Measurements from ENCODE around the gene MGST3.
"Not testable (repeated sequence)": the region's sequence is repeated elsewhere in the genome, so short reads cannot be mapped to it uniquely, and the experiment has no call there.

The MGST3 gene

GRCh38 chr1:165659581-165659895 lies 28.5 kb downstream of the MGST3 start:
- DNase-seq, result no peak

- DNase-seq, result no peak
Measured at GRCh38 chr1:165661703-165662102, 30.7 kb downstream of the MGST3 start.

- DNase-seq, result no peak
Measured at GRCh38 chr1:165662186-165662585, 31.2 kb downstream of the MGST3 start.

- no peak for DNase-seq
Measured at GRCh38 chr1:165666152-165666825, 35.3 kb downstream of the MGST3 start.

GRCh38 chr1:165668184-165668583 lies 37.1 kb downstream of the MGST3 start:
- DNase-seq, result no peak

- DNase-seq, result no peak
Measured at GRCh38 chr1:165671526-165671925, 40.5 kb downstream of the MGST3 start.

- no peak for DNase-seq
Measured at GRCh38 chr1:165674599-165674998, 43.6 kb downstream of the MGST3 start.

- DNase-seq, result no peak
Measured at GRCh38 chr1:165675794-165676193, 44.8 kb downstream of the MGST3 start.

- DNase-seq, result no peak
Measured at GRCh38 chr1:165678509-165678908, 47.5 kb downstream of the MGST3 start.

- DNase-seq, result no peak
Measured at GRCh38 chr1:165679282-165680036, 48.4 kb downstream of the MGST3 start.

GRCh38 chr1:165680303-165680702 lies 49.3 kb downstream of the MGST3 start:
- no peak for DNase-seq

- DNase-seq, result not testable (repeated sequence)
Measured at GRCh38 chr1:165680773-165681172, 49.7 kb downstream of the MGST3 start.

GRCh38 chr1:165683848-165684485 lies 52.9 kb downstream of the MGST3 start:
- no peak for DNase-seq

GRCh38 chr1:165686121-165686970 lies 55.3 kb downstream of the MGST3 start:
- DNase-seq, result no peak

GRCh38 chr1:165686971-165687433 lies 56.0 kb downstream of the MGST3 start:
- DNase-seq, result no peak

GRCh38 chr1:165688046-165688445 lies 57.0 kb downstream of the MGST3 start:
- DNase-seq, result no peak

- DNase-seq, result no peak
Measured at GRCh38 chr1:165695031-165695430, 64.0 kb downstream of the MGST3 start.

- no peak for DNase-seq
Measured at GRCh38 chr1:165696625-165697100, 65.6 kb downstream of the MGST3 start.

GRCh38 chr1:165697491-165697880 lies 66.5 kb downstream of the MGST3 start:
- DNase-seq, result no peak

- peak; percentile 75 for DNase-seq
Measured at GRCh38 chr1:165697881-165698760, 67.1 kb downstream of the MGST3 start, which contains the start of gene ALDH9A1. Gene ALDH9A1 (minus strand): TSS chr1:165698562. CDS start chr1:165698558, 4 bp downstream.

GRCh38 chr1:165698761-165699052 lies 67.7 kb downstream of the MGST3 start:
- no peak for DNase-seq

- no peak for DNase-seq
Measured at GRCh38 chr1:165699577-165699976, 68.5 kb downstream of the MGST3 start.
